ENCODE data around the gene LCLAT1.
"Not testable (repeated sequence)": the region's sequence is repeated elsewhere in the genome, so short reads cannot be mapped to it uniquely, and the experiment has no call there.

GRCh38 chr2:30614227-30614626 is 167.2 kb downstream of the LCLAT1 start:
- not testable (repeated sequence) for TF ChIP-seq EZH2 (IDR thresholded peaks at IDR 0.05; ENCODE audit: low read length); CTCF (optimal IDR thresholded peaks at IDR 0.05 in 1 of 3, IDR thresholded peaks at IDR 0.05 in 1 of 3, conservative IDR thresholded peaks at IDR 0.05 in 1 of 3; ENCODE audit: extremely low read depth in 1 of 3, insufficient read depth in 2 of 3, low read length in 3 of 3)
